Naive thymus-derived CD4-positive, alpha-beta T cell (primary cell): ENCODE measurements around the gene PABPN1. TPM values are rescaled to one million over a fixed set of nuclear protein-coding genes. Genes with fewer than 3 reads are reported as not detected.

Experiments
- ATAC-seq: fragments of 150-1000 bp; cut with Tn5 transposase; 2 replicates; pipeline ENCODE4 v1.10.0; 2021; ENCODE audit warnings: mild to moderate bottlenecking, moderate library complexity
- CTCF ChIA-PET: fragments of 350-600 bp; sonication (Branson Sonifier 250); formaldehyde crosslinking; loops from one replicate; lab custom pipeline; 2021; ENCODE audit warnings: antibody characterized with exemption; lab: Charles Lee
- POLR2A ChIA-PET: fragments of 350-600 bp; sonication (Branson Sonifier 250); formaldehyde crosslinking; loops from one replicate; lab custom pipeline; 2021; ENCODE audit warnings: antibody characterized with exemption, inconsistent platforms; lab: Charles Lee
- DNase-seq, 9 donors: peaks; one replicate each; pipeline versions ENCODE4 v3.0.0 to v3.0.0-alpha.2; 2020 to 2022; ENCODE audit warnings: mixed read lengths in 1 of 9
- H3K27ac ChIP-seq: one replicate; pipeline ENCODE4 v1.7.0; 2013; ENCODE audit warnings: mild to moderate bottlenecking, low read depth, low read length, moderate library complexity
- H3K27me3 ChIP-seq, 2 donors: one replicate each; pipeline ENCODE4 v1.7.0; 2013; ENCODE audit warnings: low read length in 2 of 2, mild to moderate bottlenecking in 2 of 2, moderate library complexity in 2 of 2; ENCODE audit not compliant: control insufficient read depth in 2 of 2, insufficient read depth in 2 of 2
- H3K36me3 ChIP-seq, 3 experiments: 1 replicate in 2 of 3; 2 replicates in 1 of 3; pipeline ENCODE4 v1.7.0; 2013; ENCODE audit warnings: low read length in 3 of 3, mild to moderate bottlenecking in 3 of 3, moderate library complexity in 1 of 3; ENCODE audit not compliant: insufficient read depth in 3 of 3, control insufficient read depth in 2 of 3
- H3K4me1 ChIP-seq, 2 donors: one replicate each; pipeline ENCODE4 v1.7.0; 2013; ENCODE audit warnings: low read length in 2 of 2, mild to moderate bottlenecking in 2 of 2, moderate library complexity in 1 of 2; ENCODE audit not compliant: control insufficient read depth in 2 of 2, insufficient read depth in 2 of 2
- H3K4me3 ChIP-seq: 2 replicates; pipeline ENCODE4 v1.7.0; 2013; ENCODE audit warnings: mild to moderate bottlenecking, low read length
- H3K9me3 ChIP-seq, 3 experiments: 1 replicate in 2 of 3; 2 replicates in 1 of 3; pipeline ENCODE4 v1.7.0; 2013; ENCODE audit warnings: low read length in 3 of 3; ENCODE audit not compliant: control insufficient read depth in 2 of 3
- H3K27ac Mint-ChIP-seq, 9 donors: one replicate each; pipeline ENCODE4 v1.8.0; 2020 to 2022; ENCODE audit warnings: mixed read lengths in 9 of 9, mild to moderate bottlenecking in 8 of 9, moderate library complexity in 5 of 9, inconsistent platforms in 2 of 9
- H3K27me3 Mint-ChIP-seq, 5 donors: one replicate each; pipeline ENCODE4 v1.8.0; 2021 to 2022; ENCODE audit warnings: mixed read lengths in 5 of 5, mild to moderate bottlenecking in 1 of 5
- H3K36me3 Mint-ChIP-seq, 5 donors: one replicate each; pipeline ENCODE4 v1.8.0; 2020 to 2022; ENCODE audit warnings: mixed read lengths in 5 of 5, mild to moderate bottlenecking in 3 of 5, inconsistent platforms in 1 of 5
- H3K4me1 Mint-ChIP-seq, 7 donors: one replicate each; pipeline ENCODE4 v1.8.0; 2020 to 2022; ENCODE audit warnings: mixed read lengths in 7 of 7, mild to moderate bottlenecking in 3 of 7, inconsistent platforms in 1 of 7
- H3K4me3 Mint-ChIP-seq, 10 donors: one replicate each; pipeline ENCODE4 v1.8.0; 2020 to 2022; ENCODE audit warnings: mild to moderate bottlenecking in 10 of 10, mixed read lengths in 10 of 10, moderate library complexity in 6 of 10, inconsistent platforms in 2 of 10
- H3K9me3 Mint-ChIP-seq, 11 donors: one replicate each; pipeline ENCODE4 v1.8.0; 2020 to 2022; ENCODE audit warnings: mixed read lengths in 11 of 11, mild to moderate bottlenecking in 4 of 11, inconsistent platforms in 1 of 11, moderate library complexity in 1 of 11
- intact Hi-C, 2 donors: fragments of 100-400 bp; cut with micrococcal nuclease; formaldehyde crosslinking; loops; one replicate each; pipeline ENCODE4 v1.15.1; 2023
- polyA plus RNA-seq, 2 donors: library from polyadenylated mRNA; unstranded; fragments of 300-500 nt; fragmentation: Illumina TruSeq; gene quantifications; one replicate each; pipeline ENCODE4 v1.2.3, GENCODE V29; 2021
- total RNA-seq, 6 experiments: library from RNA in 5 of 6; stranded (reverse) in 5 of 6; gene quantifications; 1 replicate in 5 of 6; 2 replicates in 1 of 6; pipeline ENCODE4 v1.2.3 and lab custom pipeline; 2021 to 2026

PABPN1 gene
- total and polyA plus RNA-seq, 7 experiments from 2014 or later, result 57.5 to 213 (median 189) TPM

DNA sequence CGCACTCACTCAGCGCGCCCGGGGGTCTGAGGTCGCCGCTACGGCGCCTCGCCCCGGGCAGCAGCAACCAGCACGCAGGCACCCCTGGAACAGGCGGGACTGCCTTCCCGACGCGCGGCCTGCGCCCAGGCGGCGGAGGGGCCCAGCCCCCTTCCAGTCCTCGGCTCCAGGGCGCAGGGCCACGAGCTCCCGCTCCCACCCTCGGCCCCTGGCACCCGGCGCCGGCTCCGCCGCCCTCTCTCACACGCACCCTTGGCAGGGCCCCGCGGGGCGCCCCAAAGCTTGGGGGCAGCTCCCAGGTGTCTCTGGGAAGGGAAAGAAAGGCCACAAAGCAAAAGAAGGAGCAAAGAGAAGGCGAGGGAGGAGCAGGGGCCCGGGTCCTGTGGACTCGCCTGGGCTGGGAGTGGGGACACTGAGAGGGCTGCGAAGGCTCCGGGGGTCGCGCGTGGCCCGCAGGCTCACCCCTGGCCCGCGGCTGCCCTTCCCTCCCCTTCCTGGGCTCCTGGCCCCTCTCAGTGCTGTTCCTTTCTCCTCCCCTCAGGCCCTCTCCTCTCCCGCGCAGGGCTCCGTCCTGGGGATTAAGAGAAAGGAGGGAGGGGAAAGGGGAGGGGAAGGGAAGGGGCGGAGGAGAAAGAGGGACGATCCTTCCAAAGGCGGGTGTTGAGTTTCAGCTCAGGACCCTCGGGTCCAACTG is 44.6 kb downstream of the PABPN1 start:
- H3K36me3 Mint-ChIP-seq, result no peaks in the 10 kb centered on the region
- ChIA-PET CTCF (no interaction called here), POLR2A (no interaction called here)
- H3K27ac Mint-ChIP-seq, result no peak overlapping the region
- Histone ChIP-seq H3K9me3 (no peaks in the 10 kb centered on the region), H3K36me3 (no peaks in the 10 kb centered on the region), H3K4me3 (no peak overlapping the region), H3K27ac (no peak overlapping the region), H3K4me1 (no peaks in the 10 kb centered on the region), H3K27me3 (no peaks in the 10 kb centered on the region)
- ATAC-seq (no peak), DNase-seq (no peak)
- no peak overlapping the region for H3K4me3 Mint-ChIP-seq
- intact Hi-C loops, result no loop called here
- H3K27me3 Mint-ChIP-seq, result peaks cover 27 to 40% (median 33%) of the 10 kb centered on the region in 5 donors
- H3K4me1 Mint-ChIP-seq, result peaks cover 0 to 5% (median 3%) of the 10 kb centered on the region in 7 donors
- peaks cover 0 to 3% (median 0%) of the 10 kb centered on the region in 11 donors for H3K9me3 Mint-ChIP-seq

DNA sequence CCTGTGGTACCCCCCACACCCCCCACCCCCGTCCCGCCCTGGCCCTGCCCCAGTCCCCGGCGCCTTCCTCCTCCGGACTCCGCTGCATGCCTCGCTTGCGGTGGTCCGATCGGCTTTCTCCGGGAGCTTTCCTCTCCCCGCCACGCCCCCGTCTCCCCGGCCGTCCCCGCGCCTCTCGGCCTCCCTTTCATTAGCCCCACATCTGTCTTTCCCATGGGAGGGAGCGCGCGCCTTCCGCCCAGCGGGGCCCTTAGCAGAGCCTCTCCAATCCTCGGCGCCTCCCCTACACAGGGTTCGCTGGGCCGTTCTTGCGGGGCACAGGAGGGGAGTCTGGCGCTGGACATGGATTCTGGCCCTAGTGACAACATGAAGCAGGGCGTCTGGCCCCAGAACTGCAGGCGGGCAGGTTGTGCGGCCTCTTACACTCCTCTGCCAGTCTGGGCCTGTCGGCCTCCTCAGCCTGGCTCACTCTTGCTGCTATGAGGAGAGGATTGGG is 45.2 kb downstream of the PABPN1 start:
- H3K4me3 Mint-ChIP-seq, result peak overlapping the region in 3 of 10 donors; percentile 8 to 21 (median 18)
- H3K4me3 ChIP-seq, result no peak overlapping the region

DNA sequence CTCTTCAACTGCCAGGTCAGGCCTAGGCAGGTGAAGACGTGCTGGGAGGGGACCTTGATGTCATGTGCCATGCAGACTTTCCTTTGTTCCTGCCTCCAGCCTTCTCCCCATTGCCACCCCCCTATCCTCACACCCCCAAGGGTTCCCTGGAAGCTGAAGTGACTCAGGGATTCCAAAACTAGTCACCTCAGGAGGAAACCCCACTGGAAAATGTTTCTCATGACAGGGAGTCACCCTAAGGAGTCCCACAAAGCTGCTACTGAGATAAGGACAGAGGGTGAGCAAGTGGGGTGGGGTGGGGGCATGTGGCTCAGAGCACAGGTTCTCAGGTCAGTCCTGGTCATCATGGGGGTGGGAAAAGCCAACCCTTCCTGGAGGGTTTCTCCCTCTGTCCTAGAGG is 49.0 kb downstream of the PABPN1 start:
- intact Hi-C loops, result no loop called here
- Mint-ChIP-seq H3K27me3 (peaks cover 13 to 25% (median 18%) of the 10 kb centered on the region in 5 donors), H3K36me3 (no peaks in the 10 kb centered on the region), H3K9me3 (peaks cover 0 to 3% (median 0%) of the 10 kb centered on the region in 11 donors), H3K4me1 (peaks cover 0 to 4% (median 0%) of the 10 kb centered on the region in 7 donors), H3K4me3 (no peak overlapping the region), H3K27ac (no peak overlapping the region)
- ATAC-seq, result no peak
- no peaks in the 10 kb centered on the region for H3K9me3 ChIP-seq
- H3K27me3 ChIP-seq, result no peaks in the 10 kb centered on the region
- no peak overlapping the region for H3K4me3 ChIP-seq
- no peaks in the 10 kb centered on the region for H3K4me1 ChIP-seq
- H3K36me3 ChIP-seq, result no peaks in the 10 kb centered on the region
- POLR2A ChIA-PET, result interaction anchor here (0.8 kb wide), 1 partner anchor 111 kb away, joined by 4 read pairs; no protein-coding TSS in a partner anchor
- CTCF ChIA-PET, result interaction anchor here (1.9 kb wide), 1 partner anchor 10 kb away, joined by 5 read pairs; no protein-coding TSS in a partner anchor
- no peak overlapping the region for H3K27ac ChIP-seq
- DNase-seq, result no peak

More for the DNA sequence above, 45.2 kb downstream of the PABPN1 start:
- H3K27me3 Mint-ChIP-seq, result peaks cover 25 to 39% (median 29%) of the 10 kb centered on the region in 5 donors
- CTCF ChIA-PET, result no interaction called here
- H3K27me3 ChIP-seq, result no peaks in the 10 kb centered on the region
- no peaks in the 10 kb centered on the region for H3K4me1 ChIP-seq
- H3K9me3 ChIP-seq, result no peaks in the 10 kb centered on the region
- no peaks in the 10 kb centered on the region for H3K36me3 ChIP-seq
- H3K9me3 Mint-ChIP-seq, result peaks cover 0 to 3% (median 0%) of the 10 kb centered on the region in 11 donors
- no peak overlapping the region for H3K27ac ChIP-seq
- H3K4me1 Mint-ChIP-seq, result peaks cover 0 to 5% (median 3%) of the 10 kb centered on the region in 7 donors
- intact Hi-C loops, result no loop called here
- H3K36me3 Mint-ChIP-seq, result no peaks in the 10 kb centered on the region
- POLR2A ChIA-PET, result no interaction called here
- H3K27ac Mint-ChIP-seq, result no peak overlapping the region
- no peak for ATAC-seq
- DNase-seq, result no peak

DNA sequence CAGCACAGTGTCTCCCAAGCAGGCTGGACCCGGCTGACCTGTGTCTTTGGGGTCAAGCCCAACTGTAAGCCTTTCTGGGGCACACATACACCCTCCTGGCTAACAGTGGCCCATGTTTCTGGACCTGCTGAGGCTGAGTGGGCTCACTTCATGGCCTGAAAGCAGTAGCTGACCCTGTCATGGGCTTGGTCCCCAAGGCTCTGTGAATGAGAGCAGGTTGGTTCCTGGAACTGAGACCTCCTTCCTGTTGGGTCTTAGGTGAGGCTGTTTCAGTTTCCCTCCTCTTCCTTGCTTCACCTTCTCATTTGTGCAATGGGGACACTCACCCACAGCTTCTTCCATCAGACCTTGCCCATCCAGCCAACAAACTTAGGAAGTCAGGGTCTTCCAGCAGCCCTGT is 50.6 kb downstream of the PABPN1 start:
- Histone ChIP-seq H3K9me3 (no peaks in the 10 kb centered on the region), H3K27ac (no peak overlapping the region), H3K27me3 (no peaks in the 10 kb centered on the region), H3K36me3 (no peaks in the 10 kb centered on the region), H3K4me1 (no peaks in the 10 kb centered on the region), H3K4me3 (no peak overlapping the region)
- intact Hi-C loops, result no loop called here
- peaks cover 0 to 4% (median 0%) of the 10 kb centered on the region in 7 donors for H3K4me1 Mint-ChIP-seq
- DNase-seq (no peak), ATAC-seq (no peak)
- CTCF ChIA-PET, result no interaction called here
- peaks cover 11 to 20% (median 13%) of the 10 kb centered on the region in 5 donors for H3K27me3 Mint-ChIP-seq
- no peak overlapping the region for H3K4me3 Mint-ChIP-seq
- no peaks in the 10 kb centered on the region for H3K36me3 Mint-ChIP-seq
- H3K9me3 Mint-ChIP-seq, result peaks cover 0 to 3% (median 0%) of the 10 kb centered on the region in 11 donors
- no peak overlapping the region for H3K27ac Mint-ChIP-seq
- POLR2A ChIA-PET, result no interaction called here

DNA sequence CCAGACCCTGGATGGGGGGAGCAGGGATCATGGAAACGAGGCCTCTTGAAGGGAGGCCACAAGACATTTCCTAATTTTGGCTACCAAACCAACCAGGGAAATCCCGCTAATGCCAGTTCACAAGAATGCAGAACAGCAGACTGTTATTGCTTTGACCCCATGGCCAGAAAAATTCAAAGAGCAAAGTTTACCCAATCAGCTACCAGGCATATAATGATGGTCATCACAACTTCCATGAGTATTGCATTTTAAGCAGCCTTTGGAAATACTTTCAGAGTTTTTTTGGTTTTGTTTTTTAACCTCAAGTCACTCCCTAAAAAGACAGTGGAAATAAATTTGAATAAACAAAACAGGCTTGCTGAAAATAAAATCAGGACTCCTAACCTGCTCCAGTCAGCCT is 51.3 kb downstream of the PABPN1 start, which contains the start of gene IL25:
TSS of gene IL25 (plus strand) at position 301 of the 400 bp plus-strand sequence.
- no peaks in the 10 kb centered on the region for H3K9me3 ChIP-seq
- ATAC-seq, result no peak
- H3K4me3 ChIP-seq, result no peak within 1 kb of the TSS
- H3K4me1 ChIP-seq, result no peaks in the 10 kb centered on the region
- H3K36me3 ChIP-seq, result no peaks in the 10 kb centered on the region
- H3K4me1 Mint-ChIP-seq, result peaks cover 0 to 4% (median 0%) of the 10 kb centered on the region in 7 donors
- no peak for DNase-seq
- no peak within 1 kb of the TSS for H3K27ac ChIP-seq
- no peak within 1 kb of the TSS for H3K27ac Mint-ChIP-seq
- no peaks in the 10 kb centered on the region for H3K27me3 ChIP-seq
- peaks cover 4 to 13% (median 7%) of the 10 kb centered on the region in 5 donors for H3K27me3 Mint-ChIP-seq
- intact Hi-C loops, result no loop called here
- H3K4me3 Mint-ChIP-seq, result no peak within 1 kb of the TSS
- peaks cover 0 to 3% (median 0%) of the 10 kb centered on the region in 11 donors for H3K9me3 Mint-ChIP-seq
- POLR2A ChIA-PET, result no interaction called here
- CTCF ChIA-PET, result no interaction called here
- no peaks in the 10 kb centered on the region for H3K36me3 Mint-ChIP-seq

DNA sequence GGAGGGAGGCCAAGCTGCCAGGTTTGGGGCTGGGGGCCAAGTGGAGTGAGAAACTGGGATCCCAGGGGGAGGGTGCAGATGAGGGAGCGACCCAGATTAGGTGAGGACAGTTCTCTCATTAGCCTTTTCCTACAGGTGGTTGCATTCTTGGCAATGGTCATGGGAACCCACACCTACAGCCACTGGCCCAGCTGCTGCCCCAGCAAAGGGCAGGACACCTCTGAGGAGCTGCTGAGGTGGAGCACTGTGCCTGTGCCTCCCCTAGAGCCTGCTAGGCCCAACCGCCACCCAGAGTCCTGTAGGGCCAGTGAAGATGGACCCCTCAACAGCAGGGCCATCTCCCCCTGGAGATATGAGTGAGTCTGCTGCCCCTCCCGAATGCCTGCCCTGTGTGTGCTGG is 51.8 kb downstream of the PABPN1 start:
- Histone ChIP-seq H3K27me3 (no peaks in the 10 kb centered on the region), H3K27ac (no peak overlapping the region), H3K4me1 (no peaks in the 10 kb centered on the region), H3K4me3 (no peak overlapping the region), H3K9me3 (no peaks in the 10 kb centered on the region), H3K36me3 (no peaks in the 10 kb centered on the region)
- Mint-ChIP-seq H3K27ac (no peak overlapping the region), H3K27me3 (peaks cover 0 to 8% (median 4%) of the 10 kb centered on the region in 5 donors), H3K36me3 (no peaks in the 10 kb centered on the region), H3K4me1 (peaks cover 0 to 4% (median 0%) of the 10 kb centered on the region in 7 donors), H3K4me3 (no peak overlapping the region), H3K9me3 (peaks cover 0 to 2% (median 0%) of the 10 kb centered on the region in 11 donors)
- CTCF ChIA-PET, result no interaction called here
- ATAC-seq (no peak), DNase-seq (no peak)
- POLR2A ChIA-PET, result interaction anchor here (0.6 kb wide), 1 partner anchor 31 kb away, joined by 3 read pairs; no protein-coding TSS in a partner anchor
- intact Hi-C loops, result no loop called here
